A549 (cell line): ENCODE measurements around the gene COG5. TPM values are rescaled to one million over a fixed set of nuclear protein-coding genes. Genes with fewer than 3 reads are reported as not detected.

Source experiments
- ATAC-seq, 2 experiments: fragments of 200-7000 bp in 1 of 2; fragments of >200 bp in 1 of 2; cut with Nextera tagmentation in 1 of 2; cut with Tn5 transposase in 1 of 2; 3 replicates each; pipeline versions ENCODE4 v1.8.0 to v1.9.1; 2018 to 2020; ENCODE audit warnings: mild to moderate bottlenecking in 1 of 2, moderate library complexity in 1 of 2
- CTCF ChIA-PET: fragments of 300-600 bp; sonication (Branson Sonifier 250); formaldehyde crosslinking; extraction: SDS; loops from one replicate; lab custom pipeline; 2021; ENCODE audit warnings: antibody characterized with exemption, inconsistent platforms; lab: Yijun Ruan, JAX
- POLR2A ChIA-PET: fragments of 350-600 bp; formaldehyde crosslinking; extraction: SDS; loops from one replicate; lab custom pipeline; 2021; ENCODE audit warnings: antibody characterized with exemption, inconsistent platforms; lab: Yijun Ruan, JAX
- DNase-seq, 2 experiments: peaks; one replicate each; pipeline versions ENCODE4 v3.0.0 to v3.0.0-alpha.2; 2011 to 2016; ENCODE audit warnings: low read depth in 1 of 2, low spot score in 1 of 2
- FAIRE-seq: peaks from 2 replicates; lab custom pipeline; 2011; peaks lifted over from hg19 to GRCh38; lab: Jason Lieb, UNC
- H3K27ac ChIP-seq, 2 experiments: fragments of >200 bp; sonication (Bioruptor Twin); formaldehyde crosslinking; 3 replicates each; pipeline ENCODE4 v1.5.1; 2016 to 2017
- H3K4me1 ChIP-seq: fragments of >200 bp; sonication (Bioruptor Twin); formaldehyde crosslinking; 3 replicates; pipeline ENCODE4 v1.6.1; 2016
- H3K4me2 ChIP-seq: fragments of >200 bp; sonication (Bioruptor Twin); formaldehyde crosslinking; 3 replicates; pipeline ENCODE4 v1.6.1; 2016
- H3K4me3 ChIP-seq: fragments of >200 bp; sonication (Bioruptor Twin); formaldehyde crosslinking; 3 replicates; pipeline ENCODE4 v1.5.1; 2016
- H3K9me3 ChIP-seq: fragments of >200 bp; sonication (Bioruptor Twin); formaldehyde crosslinking; 3 replicates; pipeline ENCODE4 v1.6.1; 2016
- CBX2 ChIP-seq: fragments of 200-600 bp; sonication (generic); IDR thresholded peaks from 2 replicates; pipeline ENCODE4 v1.6.1; 2016; ENCODE audit warnings: low read depth, mild to moderate bottlenecking, borderline replicate concordance
- CHD2 ChIP-seq: fragments of 150-350 bp; IDR thresholded peaks from 2 replicates; pipeline ENCODE4 v1.6.1; 2014; ENCODE audit warnings: low read length; ENCODE audit not compliant: partially characterized antibody
- EP300 ChIP-seq, 2 experiments: fragments of >200 bp; sonication (Bioruptor Twin); formaldehyde crosslinking; IDR thresholded peaks; 2 replicates in 1 of 2; 3 replicates in 1 of 2; pipeline ENCODE4 v1.6.1; 2016 to 2017
- FOSB ChIP-seq: fragments of 250-450 bp; sonication (Bioruptor Pico); IDR thresholded peaks from 2 replicates; pipeline ENCODE4 v1.5.0; 2020; ENCODE audit warnings: mild to moderate bottlenecking, moderate library complexity
- FOXS1 ChIP-seq: fragments of 250-450 bp; sonication (Bioruptor Pico); IDR thresholded peaks from 2 replicates; pipeline ENCODE4 v1.5.0; 2020; ENCODE audit warnings: mild to moderate bottlenecking, moderate library complexity
- HOXA7 ChIP-seq: fragments of 250-450 bp; sonication (Bioruptor Pico); IDR thresholded peaks from 2 replicates; pipeline ENCODE4 v1.5.0; 2020; ENCODE audit warnings: mild to moderate bottlenecking, moderate library complexity
- JUN ChIP-seq, 2 experiments: fragments of >200 bp; sonication (Bioruptor Twin); formaldehyde crosslinking; IDR thresholded peaks; 2 replicates in 1 of 2; 3 replicates in 1 of 2; pipeline ENCODE4 v1.6.1; 2016 to 2017
- JUNB ChIP-seq: fragments of >200 bp; sonication (Bioruptor Twin); formaldehyde crosslinking; IDR thresholded peaks from 2 replicates; pipeline ENCODE4 v1.6.1; 2016
- MAZ ChIP-seq: fragments of 150-350 bp; IDR thresholded peaks from 2 replicates; pipeline ENCODE4 v1.6.1; 2014; ENCODE audit warnings: antibody characterized with exemption, low read depth, low read length, borderline replicate concordance
- MYC ChIP-seq: IDR thresholded peaks from 2 replicates; pipeline ENCODE4 v1.6.1; 2012; ENCODE audit warnings: mild to moderate bottlenecking, inconsistent platforms, low read length, improper control_type of control experiment, borderline replicate concordance
- PHF8 ChIP-seq: fragments of 200-600 bp; sonication (generic); IDR thresholded peaks from 2 replicates; pipeline ENCODE4 v1.6.1; 2016; ENCODE audit warnings: low read depth, mild to moderate bottlenecking, antibody characterized with exemption, moderate library complexity, borderline replicate concordance
- RARB ChIP-seq: fragments of 250-450 bp; sonication (Bioruptor Pico); IDR thresholded peaks from 2 replicates; pipeline ENCODE4 v1.8.0; 2021; ENCODE audit warnings: mild to moderate bottlenecking, moderate library complexity
- WGBS: methylation state at CpG from one replicate; pipeline ENCODE4 v1.1.6; 2017; ENCODE audit errors: missing lambda C conversion rate; 5-methylcytosine and 5-hydroxymethylcytosine counted together
- polyA plus RNA-seq, 4 experiments: library from polyadenylated mRNA; depleted of rRNA in 3 of 4; stranded (reverse); fragments of >200 nt; fragmentation: RNase III in 1 of 4; extraction: RNeasy Plus Mini Kit Qiagen cat#74134 plus additional on column Dnase treatment in 1 of 4; gene quantifications; 2 replicates in 3 of 4; 3 replicates in 1 of 4; pipeline ENCODE4 v1.2.3, GENCODE V29; 2011 to 2017
- TF ChIP-seq, protein P1 (sequence below): fragments of >200 bp; sonication (Bioruptor Twin); formaldehyde crosslinking; IDR thresholded peaks from 2 replicates; pipeline ENCODE4 v1.6.1; 2016
- TF ChIP-seq, protein P2 (sequence below): fragments of 150-350 bp; IDR thresholded peaks from 2 replicates; pipeline ENCODE4 v1.6.1; 2014; ENCODE audit warnings: low read depth, mild to moderate bottlenecking, low read length
- TF ChIP-seq, protein P3 (sequence below): fragments of 200-600 bp; sonication (generic); IDR thresholded peaks from 2 replicates; pipeline ENCODE4 v1.6.1; 2016; ENCODE audit warnings: antibody characterized with exemption, mild to moderate bottlenecking, moderate library complexity

The COG5 gene
- polyA plus RNA-seq, 2 of the 4 experiments (the other 2 are of a cell fraction) = 22.5 to 44.0 TPM

DNA sequence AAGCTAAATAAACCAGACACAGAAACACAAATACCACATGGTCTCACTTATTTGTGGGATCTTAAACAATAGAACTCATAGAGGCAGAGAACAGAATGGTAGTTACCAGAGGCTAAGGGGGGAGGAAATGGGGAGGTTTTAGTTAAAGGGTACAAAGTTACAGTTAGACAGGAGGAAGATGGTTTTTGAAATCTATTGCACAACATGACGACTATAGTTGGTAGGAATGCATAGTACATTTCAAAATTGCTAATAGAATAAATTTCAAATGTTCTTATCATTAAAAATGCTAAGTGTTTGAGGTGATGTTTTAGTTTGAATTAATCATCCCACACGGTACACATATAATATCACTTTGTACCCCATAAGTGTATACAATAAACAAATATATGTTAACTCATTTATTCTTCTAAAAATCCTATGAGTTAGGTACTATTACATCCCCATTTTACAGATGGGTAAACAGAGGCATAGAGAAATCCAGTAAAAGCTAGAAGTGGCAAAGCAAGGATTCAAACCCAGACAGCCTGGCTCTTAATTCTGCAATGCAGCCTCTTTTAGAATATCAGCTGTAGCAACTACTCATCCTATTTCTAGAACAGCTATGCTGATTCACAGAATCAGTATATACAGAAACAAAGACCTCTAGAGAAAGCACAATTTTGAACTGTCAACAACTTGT, 344.0 kb downstream of the COG5 start:
- CTCF ChIA-PET = interaction anchor here (2.0 kb wide), 1 partner anchor 11 kb away, joined by 6 read pairs; no protein-coding TSS in a partner anchor
- ATAC-seq = no peak

DNA sequence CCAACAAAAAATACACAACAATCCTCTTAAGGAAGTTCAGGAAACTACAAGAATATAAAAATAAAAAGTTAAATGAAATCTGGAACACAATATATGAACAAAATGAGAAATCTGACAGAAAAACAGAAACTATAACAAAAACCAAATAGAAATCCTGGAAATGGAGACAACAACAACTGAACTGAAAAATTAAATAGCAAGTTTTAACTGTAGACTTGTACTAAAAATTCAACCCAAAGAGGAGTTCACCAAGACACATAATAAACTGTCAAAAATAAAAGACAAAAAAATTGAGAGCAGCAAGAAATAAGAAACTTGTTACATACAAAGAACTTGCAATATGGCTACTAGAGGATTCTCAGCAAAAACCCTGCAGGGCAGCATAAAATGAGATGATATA, 349.8 kb downstream of the COG5 start:
- H3K9me3 ChIP-seq = no peaks in the 10 kb centered on the region; the same call in 2 of the 3 replicates
- no peak overlapping the region for H3K4me3 ChIP-seq
- ATAC-seq = no peak
- no peak for DNase-seq
- no peak overlapping the region for H3K4me2 ChIP-seq
- H3K4me1 ChIP-seq = no peaks in the 10 kb centered on the region
- TF ChIP-seq, protein P1, sequence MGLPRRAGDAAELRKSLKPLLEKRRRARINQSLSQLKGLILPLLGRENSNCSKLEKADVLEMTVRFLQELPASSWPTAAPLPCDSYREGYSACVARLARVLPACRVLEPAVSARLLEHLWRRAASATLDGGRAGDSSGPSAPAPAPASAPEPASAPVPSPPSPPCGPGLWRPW = no peak
- no peak for TF ChIP-seq PHF8
- no peak for TF ChIP-seq FOSB (CRISPR knock-in tag)
- TF ChIP-seq, protein P2, sequence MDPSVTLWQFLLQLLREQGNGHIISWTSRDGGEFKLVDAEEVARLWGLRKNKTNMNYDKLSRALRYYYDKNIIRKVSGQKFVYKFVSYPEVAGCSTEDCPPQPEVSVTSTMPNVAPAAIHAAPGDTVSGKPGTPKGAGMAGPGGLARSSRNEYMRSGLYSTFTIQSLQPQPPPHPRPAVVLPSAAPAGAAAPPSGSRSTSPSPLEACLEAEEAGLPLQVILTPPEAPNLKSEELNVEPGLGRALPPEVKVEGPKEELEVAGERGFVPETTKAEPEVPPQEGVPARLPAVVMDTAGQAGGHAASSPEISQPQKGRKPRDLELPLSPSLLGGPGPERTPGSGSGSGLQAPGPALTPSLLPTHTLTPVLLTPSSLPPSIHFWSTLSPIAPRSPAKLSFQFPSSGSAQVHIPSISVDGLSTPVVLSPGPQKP = no peak
- TF ChIP-seq MAZ = no peak
- TF ChIP-seq RARB = no peak
- TF ChIP-seq, all 56 proteins: peak for 0
- ChIA-PET CTCF (interaction anchor here (1.4 to 1.6 kb wide), 3 partner anchors 10 to 20 kb away, joined by 4 to 5 read pairs (median 4); no protein-coding TSS in a partner anchor), POLR2A (no interaction called here)
- H3K27ac ChIP-seq = no peak overlapping the region
- FAIRE-seq = no peak

More for the DNA sequence above, 344.0 kb downstream of the COG5 start:
- 89% methylated on average over 2 of the region's 2 CpGs for WGBS
- no peak for DNase-seq
- POLR2A ChIA-PET = no interaction called here
- H3K4me1 ChIP-seq = no peaks in the 10 kb centered on the region
- no peak overlapping the region for H3K4me2 ChIP-seq
- no peak for FAIRE-seq
- TF ChIP-seq PHF8 (no peak), CBX2 (no peak), JUNB (no peak), JUN (IDR thresholded peaks at IDR 0.05) (no peak), HOXA7 (CRISPR knock-in tag) (no peak), FOXS1 (no peak), RARB (no peak)
- no peaks in the 10 kb centered on the region for H3K9me3 ChIP-seq
- no peak overlapping the region for H3K27ac ChIP-seq
- H3K4me3 ChIP-seq = no peak overlapping the region

GRCh38 chr7:107213193-107213788, 350.4 kb downstream of the COG5 start:
- H3K4me1 ChIP-seq = no peaks in the 10 kb centered on the region
- 84% methylated on average over 5 of the region's 5 CpGs for WGBS
- ChIA-PET CTCF (interaction anchor here (1.4 to 2.3 kb wide), 4 partner anchors 9 to 19 kb away, joined by 4 to 6 read pairs (median 4); no protein-coding TSS in a partner anchor), POLR2A (no interaction called here)
- H3K4me3 ChIP-seq = no peak overlapping the region
- FAIRE-seq = no peak
- H3K27ac ChIP-seq = no peak overlapping the region
- H3K9me3 ChIP-seq = no peaks in the 10 kb centered on the region; the same call in 2 of the 3 replicates
- TF ChIP-seq, protein P3, sequence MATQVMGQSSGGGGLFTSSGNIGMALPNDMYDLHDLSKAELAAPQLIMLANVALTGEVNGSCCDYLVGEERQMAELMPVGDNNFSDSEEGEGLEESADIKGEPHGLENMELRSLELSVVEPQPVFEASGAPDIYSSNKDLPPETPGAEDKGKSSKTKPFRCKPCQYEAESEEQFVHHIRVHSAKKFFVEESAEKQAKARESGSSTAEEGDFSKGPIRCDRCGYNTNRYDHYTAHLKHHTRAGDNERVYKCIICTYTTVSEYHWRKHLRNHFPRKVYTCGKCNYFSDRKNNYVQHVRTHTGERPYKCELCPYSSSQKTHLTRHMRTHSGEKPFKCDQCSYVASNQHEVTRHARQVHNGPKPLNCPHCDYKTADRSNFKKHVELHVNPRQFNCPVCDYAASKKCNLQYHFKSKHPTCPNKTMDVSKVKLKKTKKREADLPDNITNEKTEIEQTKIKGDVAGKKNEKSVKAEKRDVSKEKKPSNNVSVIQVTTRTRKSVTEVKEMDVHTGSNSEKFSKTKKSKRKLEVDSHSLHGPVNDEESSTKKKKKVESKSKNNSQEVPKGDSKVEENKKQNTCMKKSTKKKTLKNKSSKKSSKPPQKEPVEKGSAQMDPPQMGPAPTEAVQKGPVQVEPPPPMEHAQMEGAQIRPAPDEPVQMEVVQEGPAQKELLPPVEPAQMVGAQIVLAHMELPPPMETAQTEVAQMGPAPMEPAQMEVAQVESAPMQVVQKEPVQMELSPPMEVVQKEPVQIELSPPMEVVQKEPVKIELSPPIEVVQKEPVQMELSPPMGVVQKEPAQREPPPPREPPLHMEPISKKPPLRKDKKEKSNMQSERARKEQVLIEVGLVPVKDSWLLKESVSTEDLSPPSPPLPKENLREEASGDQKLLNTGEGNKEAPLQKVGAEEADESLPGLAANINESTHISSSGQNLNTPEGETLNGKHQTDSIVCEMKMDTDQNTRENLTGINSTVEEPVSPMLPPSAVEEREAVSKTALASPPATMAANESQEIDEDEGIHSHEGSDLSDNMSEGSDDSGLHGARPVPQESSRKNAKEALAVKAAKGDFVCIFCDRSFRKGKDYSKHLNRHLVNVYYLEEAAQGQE = no peak
- TF ChIP-seq PHF8 = no peak
- no peak for TF ChIP-seq MYC
- TF ChIP-seq EP300 (IDR thresholded peaks at IDR 0.05) = no peak
- no peak for TF ChIP-seq FOXS1
- TF ChIP-seq CHD2 = no peak
- DNase-seq = no peak
- H3K4me2 ChIP-seq = no peak overlapping the region
- ATAC-seq = no peak
